Upper lobe of right lung (tissue), 1 donor: ENCODE measurements around the gene CPM. TPM values are rescaled to one million over a fixed set of nuclear protein-coding genes. Genes with fewer than 3 reads are reported as not detected.

Experiments
- ATAC-seq: fragments of 200-7000 bp; cut with Tn5 transposase; one replicate; pipeline ENCODE4 v1.9.1; 2020; ENCODE audit warnings: mild to moderate bottlenecking, moderate library complexity
- DNase-seq: peaks from one replicate; pipeline ENCODE4 v3.0.0-alpha.2; 2020
- H3K27ac ChIP-seq: fragments of 200-600 bp; one replicate; pipeline ENCODE4 v1.8.0; 2022
- H3K27me3 ChIP-seq: fragments of 200-600 bp; one replicate; pipeline ENCODE4 v1.8.0; 2022; ENCODE audit warnings: mild to moderate bottlenecking
- H3K36me3 ChIP-seq: fragments of 200-600 bp; one replicate; pipeline ENCODE4 v1.8.0; 2022
- H3K4me1 ChIP-seq: fragments of 200-600 bp; one replicate; pipeline ENCODE4 v1.8.0; 2022
- H3K4me3 ChIP-seq: fragments of 200-600 bp; one replicate; pipeline ENCODE4 v1.8.0; 2022; ENCODE audit warnings: mild to moderate bottlenecking
- H3K9me3 ChIP-seq: fragments of 200-600 bp; one replicate; pipeline ENCODE4 v1.8.0; 2022
- intact Hi-C: fragments of 100-400 bp; cut with DNase I; formaldehyde crosslinking; loops from one replicate; pipeline ENCODE4 v1.11.0; 2022
- total RNA-seq: library from RNA; stranded (reverse); fragmentation: NEBNext Ultra II Directional; extraction: Animal tissue kit (Norgen Biotek cat#: 25700); gene quantifications from one replicate; pipeline ENCODE4 v1.2.1, GENCODE V29; 2021
- TF ChIP-seq, protein P1 (sequence below): fragments of 200-600 bp; IDR thresholded peaks from one replicate; pipeline ENCODE4 v1.8.0; 2022; ENCODE audit warnings: antibody characterized with exemption
- donor health status: DM: no; HTN: yes; CAD: no; lungs with severe emphysema.

CPM gene
- total RNA-seq, 1 donor from 2014 or later, result 165 TPM

DNA sequence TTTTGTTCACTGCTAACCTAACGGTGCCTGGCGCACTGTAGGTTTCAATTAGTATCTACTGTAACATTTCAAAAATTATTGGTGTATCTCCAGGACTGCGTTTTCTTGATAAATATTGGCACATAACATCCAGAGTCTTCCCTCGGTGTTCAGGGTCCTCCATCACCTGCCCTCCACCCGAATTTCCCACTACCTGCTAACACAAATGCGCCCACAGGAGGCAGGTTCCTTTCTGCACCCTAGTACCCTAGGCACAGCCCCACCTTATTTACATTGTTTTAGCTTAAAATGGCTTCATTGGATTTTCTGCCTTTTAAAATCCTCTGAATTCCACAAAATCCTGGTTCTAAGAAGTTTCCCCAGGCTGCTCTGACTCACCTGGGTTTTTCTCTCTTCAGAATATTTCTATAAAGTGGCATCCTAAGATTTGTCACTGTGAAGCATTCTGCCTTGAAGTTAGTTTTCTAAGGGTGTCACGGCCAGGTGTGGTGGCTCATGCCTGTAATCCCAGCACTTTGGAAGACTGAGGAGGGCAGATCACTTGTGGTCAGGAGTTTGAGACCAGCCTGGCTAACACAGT, 38.6 kb downstream of the CPM start:
- no peaks in the 10 kb centered on the region for H3K27me3 ChIP-seq
- H3K4me1 ChIP-seq, result peaks cover 16% of the 10 kb centered on the region
- TF ChIP-seq, protein P1, sequence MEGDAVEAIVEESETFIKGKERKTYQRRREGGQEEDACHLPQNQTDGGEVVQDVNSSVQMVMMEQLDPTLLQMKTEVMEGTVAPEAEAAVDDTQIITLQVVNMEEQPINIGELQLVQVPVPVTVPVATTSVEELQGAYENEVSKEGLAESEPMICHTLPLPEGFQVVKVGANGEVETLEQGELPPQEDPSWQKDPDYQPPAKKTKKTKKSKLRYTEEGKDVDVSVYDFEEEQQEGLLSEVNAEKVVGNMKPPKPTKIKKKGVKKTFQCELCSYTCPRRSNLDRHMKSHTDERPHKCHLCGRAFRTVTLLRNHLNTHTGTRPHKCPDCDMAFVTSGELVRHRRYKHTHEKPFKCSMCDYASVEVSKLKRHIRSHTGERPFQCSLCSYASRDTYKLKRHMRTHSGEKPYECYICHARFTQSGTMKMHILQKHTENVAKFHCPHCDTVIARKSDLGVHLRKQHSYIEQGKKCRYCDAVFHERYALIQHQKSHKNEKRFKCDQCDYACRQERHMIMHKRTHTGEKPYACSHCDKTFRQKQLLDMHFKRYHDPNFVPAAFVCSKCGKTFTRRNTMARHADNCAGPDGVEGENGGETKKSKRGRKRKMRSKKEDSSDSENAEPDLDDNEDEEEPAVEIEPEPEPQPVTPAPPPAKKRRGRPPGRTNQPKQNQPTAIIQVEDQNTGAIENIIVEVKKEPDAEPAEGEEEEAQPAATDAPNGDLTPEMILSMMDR, result no peak
- no peaks in the 10 kb centered on the region for H3K9me3 ChIP-seq
- ATAC-seq (no peak), DNase-seq (no peak)
- intact Hi-C loops, result no loop called here
- no peak overlapping the region for H3K4me3 ChIP-seq
- H3K36me3 ChIP-seq, result no peaks in the 10 kb centered on the region
- no peak overlapping the region for H3K27ac ChIP-seq

DNA sequence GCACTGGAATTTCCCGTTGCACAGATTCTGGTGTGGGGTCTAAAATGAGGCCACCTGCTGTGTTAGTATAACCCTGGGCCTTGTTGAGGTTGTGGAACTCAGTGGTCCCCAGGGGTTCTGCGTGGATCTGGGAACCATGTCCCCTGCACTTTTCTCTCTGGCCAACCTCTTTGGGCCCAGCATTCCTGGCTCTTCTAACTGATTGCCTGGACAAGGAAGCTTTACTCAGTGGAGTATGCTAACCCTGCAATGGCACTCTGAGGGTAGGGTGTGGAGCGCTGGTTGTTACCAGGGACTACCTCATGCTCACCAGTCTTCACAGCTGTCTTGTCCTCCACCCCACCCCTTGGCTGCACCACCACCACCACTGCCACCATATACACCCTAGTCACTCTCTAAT, 39.2 kb downstream of the CPM start:
- Histone ChIP-seq H3K9me3 (no peaks in the 10 kb centered on the region), H3K27ac (no peak overlapping the region), H3K4me1 (peaks cover 12% of the 10 kb centered on the region), H3K4me3 (no peak overlapping the region), H3K27me3 (no peaks in the 10 kb centered on the region), H3K36me3 (no peaks in the 10 kb centered on the region)
- intact Hi-C loops, result no loop called here
- TF ChIP-seq, protein P1, result no peak
- DNase-seq, result no peak
- ATAC-seq, result no peak

DNA sequence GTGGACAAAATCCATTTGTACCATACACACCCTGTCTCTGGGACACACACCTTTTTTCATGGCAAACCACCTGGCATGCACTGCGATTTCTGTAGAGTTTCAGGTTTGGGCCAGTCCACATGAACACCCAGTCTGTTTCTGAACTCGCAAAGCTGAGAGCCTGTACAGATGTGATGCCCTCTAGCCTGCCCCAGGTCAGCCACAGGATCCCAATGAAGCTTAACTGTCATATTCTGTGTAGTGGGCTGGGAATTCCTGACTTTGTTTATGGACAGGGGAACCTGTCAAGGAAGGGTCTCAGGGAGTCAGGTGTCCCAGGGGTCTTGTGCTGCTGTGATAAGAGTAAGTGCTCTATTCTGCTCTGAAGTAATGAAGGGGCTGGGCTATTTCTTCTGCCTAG, 39.8 kb downstream of the CPM start:
- Histone ChIP-seq H3K9me3 (no peaks in the 10 kb centered on the region), H3K27me3 (no peaks in the 10 kb centered on the region), H3K4me3 (no peak overlapping the region), H3K36me3 (no peaks in the 10 kb centered on the region), H3K27ac (no peak overlapping the region), H3K4me1 (peaks cover 10% of the 10 kb centered on the region)
- ATAC-seq, result no peak
- TF ChIP-seq, protein P1, result no peak
- DNase-seq, result no peak
- intact Hi-C loops, result no loop called here

DNA sequence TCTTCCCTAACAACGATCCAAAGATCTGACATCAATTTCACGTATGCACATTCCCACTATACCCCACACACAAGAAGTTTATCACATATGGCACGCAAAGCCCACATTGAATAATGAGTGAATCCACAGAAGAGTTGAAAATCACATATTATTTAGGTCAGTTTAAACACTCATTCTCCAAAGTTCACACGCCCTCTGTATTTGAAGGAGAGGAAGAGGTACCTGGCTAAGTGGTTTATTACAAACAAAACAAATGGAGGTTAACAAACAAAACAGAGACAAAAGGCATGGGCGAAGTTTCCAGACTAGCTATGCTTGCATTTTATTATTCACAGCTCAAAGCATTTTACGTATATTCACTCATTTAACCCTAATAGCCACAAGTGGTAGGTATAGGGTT, 41.8 kb downstream of the CPM start:
- H3K9me3 ChIP-seq, result no peaks in the 10 kb centered on the region
- no peaks in the 10 kb centered on the region for H3K36me3 ChIP-seq
- H3K27me3 ChIP-seq, result no peaks in the 10 kb centered on the region
- no peak overlapping the region for H3K27ac ChIP-seq
- DNase-seq, result no peak
- no peak for ATAC-seq
- peaks cover 6% of the 10 kb centered on the region for H3K4me1 ChIP-seq
- H3K4me3 ChIP-seq, result no peak overlapping the region
- intact Hi-C loops, result no loop called here
- TF ChIP-seq, protein P1, result no peak

DNA sequence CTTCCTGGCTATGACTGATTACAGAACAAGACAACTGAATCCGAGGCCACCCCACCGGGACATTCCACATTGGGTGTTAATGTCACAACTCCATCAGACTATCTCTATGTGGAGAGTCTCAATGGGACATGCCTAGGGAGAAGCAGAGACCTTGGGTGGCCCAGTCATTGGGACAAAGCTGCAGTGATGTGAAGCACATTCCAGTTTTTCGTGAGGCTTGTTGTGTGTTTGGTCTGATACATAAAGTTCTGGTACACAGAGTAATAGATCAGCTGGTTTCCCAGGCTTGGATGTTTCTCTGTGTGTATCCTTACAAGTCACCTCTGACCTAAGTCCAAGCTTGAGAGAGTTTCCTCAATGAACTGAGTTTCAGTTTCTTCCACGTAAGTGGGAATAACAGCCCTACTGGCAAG, 42.3 kb downstream of the CPM start:
- Histone ChIP-seq H3K27ac (no peak overlapping the region), H3K36me3 (no peaks in the 10 kb centered on the region), H3K4me3 (no peak overlapping the region), H3K27me3 (no peaks in the 10 kb centered on the region), H3K9me3 (no peaks in the 10 kb centered on the region), H3K4me1 (peaks cover 6% of the 10 kb centered on the region)
- TF ChIP-seq, protein P1, result no peak
- no peak for DNase-seq
- peak; percentile 21 for ATAC-seq
- intact Hi-C loops, result no loop called here

DNA sequence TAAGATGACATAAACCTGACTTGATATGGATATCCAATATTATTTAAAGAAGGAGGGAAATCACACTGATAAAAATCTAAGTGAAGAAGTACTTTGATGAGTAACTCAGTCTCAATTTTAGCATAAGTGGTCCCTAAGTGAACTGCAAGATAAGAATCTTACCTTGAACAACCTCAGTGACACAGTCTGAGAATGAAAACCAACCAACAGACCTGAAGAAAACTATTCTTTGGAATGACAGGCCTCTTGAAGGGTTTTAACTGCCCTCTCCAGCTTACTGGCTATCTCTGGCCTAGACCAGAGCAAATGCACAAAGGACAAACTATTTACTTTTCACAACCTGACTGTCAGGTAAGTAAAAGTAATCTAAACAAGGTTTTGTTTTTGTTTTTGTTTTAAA, 44.7 kb downstream of the CPM start:
- ATAC-seq, result peak; percentile 55
- no peaks in the 10 kb centered on the region for H3K27me3 ChIP-seq
- peaks cover 18% of the 10 kb centered on the region for H3K36me3 ChIP-seq
- intact Hi-C loops, result no loop called here
- TF ChIP-seq, protein P1, result no peak
- no peak overlapping the region for H3K27ac ChIP-seq
- DNase-seq, result no peak
- no peaks in the 10 kb centered on the region for H3K9me3 ChIP-seq
- H3K4me1 ChIP-seq, result peaks cover 6% of the 10 kb centered on the region
- H3K4me3 ChIP-seq, result no peak overlapping the region
